DMS53 treated with DMSO at 0.1 percent for 48 hours (cell line): ENCODE data around the gene FRAS1.
A peak's percentile ranks its signal among the peaks of the same experiment; 100 is the strongest.
"Not testable (repeated sequence)": the region's sequence is repeated elsewhere in the genome, so short reads cannot be mapped to it uniquely, and the experiment has no call there.

ENCODE experiments used
- DNase-seq: peaks from one replicate; lab custom pipeline; 2025; ENCODE audit not compliant: unreplicated experiment; lab: John Stamatoyannopoulos, UW

FRAS1 gene

GRCh38 chr4:78533854-78534253, 476.7 kb downstream of the FRAS1 start:
- no peak for DNase-seq

- DNase-seq, result no peak
Observed at GRCh38 chr4:78534286-78534955, 477.3 kb downstream of the FRAS1 start.

DNA sequence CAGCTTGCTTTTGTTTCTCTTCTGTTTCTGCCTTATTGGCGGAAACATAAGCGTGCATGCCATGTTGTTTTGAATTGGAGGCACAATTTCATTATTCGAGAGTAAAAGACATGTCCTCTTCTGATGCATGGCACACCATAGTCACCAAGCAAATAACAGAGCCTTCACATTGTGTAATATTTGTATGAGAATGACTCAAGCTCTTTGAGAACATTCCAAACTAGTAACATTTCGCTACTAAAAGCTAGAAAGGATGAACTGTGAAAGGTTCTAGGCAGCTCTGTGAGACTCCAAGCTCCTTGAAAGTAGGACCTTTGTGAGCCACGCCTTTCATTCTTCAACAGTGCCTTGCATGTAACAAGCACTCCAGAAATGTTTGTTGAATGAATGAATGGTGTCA, 485.2 kb downstream of the FRAS1 start:
- no peak for DNase-seq

GRCh38 chr4:78543424-78544125, 486.5 kb downstream of the FRAS1 start:
- DNase-seq, result no peak

- DNase-seq, result no peak
Observed at GRCh38 chr4:78544678-78545077, 487.6 kb downstream of the FRAS1 start.

GRCh38 chr4:78545275-78546246, 488.4 kb downstream of the FRAS1 start:
- DNase-seq, result no peak

DNA sequence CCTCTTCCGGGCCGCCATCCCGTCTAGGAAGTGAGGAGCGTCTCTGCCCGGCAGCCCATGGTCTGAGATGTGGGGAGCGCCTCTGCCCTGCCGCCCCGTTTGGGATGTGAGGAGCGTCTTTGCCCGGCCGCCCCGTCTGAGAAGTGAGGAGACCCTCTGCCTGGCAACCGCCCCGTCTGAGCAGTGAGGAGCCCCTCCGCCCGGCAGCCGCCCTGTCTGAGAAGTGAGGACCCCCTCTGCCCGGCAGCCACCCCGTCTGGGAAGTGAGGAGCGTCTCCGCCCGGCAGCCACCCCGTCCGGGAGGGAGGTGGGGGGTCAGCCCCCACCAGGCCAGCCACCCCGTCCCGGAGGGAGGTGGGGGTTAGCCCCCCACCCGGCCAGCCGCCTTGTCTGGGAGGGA, 490.8 kb downstream of the FRAS1 start:
- not testable (repeated sequence) for DNase-seq

- not testable (repeated sequence) for DNase-seq
Observed at GRCh38 chr4:78548889-78549288, 491.8 kb downstream of the FRAS1 start.

GRCh38 chr4:78551420-78552351, 494.6 kb downstream of the FRAS1 start, which contains the start of gene ANXA3:
ANXA3 (plus strand) TSS chr4:78551770; CDS start chr4:78554474, 2,704 bp downstream.
- DNase-seq, result no peak

- peak; percentile 6 for DNase-seq
Observed at GRCh38 chr4:78552389-78553042, 495.4 kb downstream of the FRAS1 start.

DNA sequence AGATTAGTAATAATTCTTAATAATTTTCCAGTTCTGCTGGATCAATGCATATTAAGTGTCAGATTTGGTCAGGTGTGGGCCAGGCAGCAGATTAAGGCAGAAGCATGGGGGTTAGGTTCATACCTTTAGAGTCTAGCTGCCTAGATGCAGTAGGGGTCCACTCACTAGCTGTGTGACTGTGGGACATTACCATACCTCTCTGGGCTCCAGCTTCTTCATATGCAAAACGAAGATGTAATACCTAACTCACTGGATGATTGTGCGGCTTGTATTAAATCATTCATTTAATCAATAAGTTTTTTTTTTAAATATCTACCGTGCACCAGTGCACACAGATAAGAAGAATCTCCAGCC, 495.9 kb downstream of the FRAS1 start:
- no peak for DNase-seq

- no peak for DNase-seq
Observed at GRCh38 chr4:78553529-78554060, 496.5 kb downstream of the FRAS1 start.

DNA sequence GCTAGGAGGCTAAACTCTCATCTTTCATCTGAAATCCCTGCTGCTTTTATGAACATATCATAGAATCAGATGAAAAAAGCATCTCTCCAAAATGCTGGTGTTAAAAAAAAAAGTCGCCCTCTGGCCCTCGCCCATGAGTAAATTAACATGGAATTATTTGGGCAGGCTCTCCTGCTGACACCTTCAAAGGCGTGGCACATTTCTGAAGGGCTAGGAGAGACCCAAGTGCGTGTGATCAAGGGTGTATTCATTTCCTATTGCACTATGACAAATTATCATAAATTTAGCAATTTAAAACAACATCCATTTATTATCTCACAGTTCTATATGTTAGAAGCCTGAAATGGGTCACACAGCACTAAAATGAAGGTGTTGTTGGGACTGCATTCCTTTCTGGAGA, 499.5 kb downstream of the FRAS1 start:
- DNase-seq, result no peak

- DNase-seq, result no peak
Observed at GRCh38 chr4:78557841-78558240, 500.7 kb downstream of the FRAS1 start.

GRCh38 chr4:78558410-78558809, 501.3 kb downstream of the FRAS1 start:
- DNase-seq, result no peak

DNA sequence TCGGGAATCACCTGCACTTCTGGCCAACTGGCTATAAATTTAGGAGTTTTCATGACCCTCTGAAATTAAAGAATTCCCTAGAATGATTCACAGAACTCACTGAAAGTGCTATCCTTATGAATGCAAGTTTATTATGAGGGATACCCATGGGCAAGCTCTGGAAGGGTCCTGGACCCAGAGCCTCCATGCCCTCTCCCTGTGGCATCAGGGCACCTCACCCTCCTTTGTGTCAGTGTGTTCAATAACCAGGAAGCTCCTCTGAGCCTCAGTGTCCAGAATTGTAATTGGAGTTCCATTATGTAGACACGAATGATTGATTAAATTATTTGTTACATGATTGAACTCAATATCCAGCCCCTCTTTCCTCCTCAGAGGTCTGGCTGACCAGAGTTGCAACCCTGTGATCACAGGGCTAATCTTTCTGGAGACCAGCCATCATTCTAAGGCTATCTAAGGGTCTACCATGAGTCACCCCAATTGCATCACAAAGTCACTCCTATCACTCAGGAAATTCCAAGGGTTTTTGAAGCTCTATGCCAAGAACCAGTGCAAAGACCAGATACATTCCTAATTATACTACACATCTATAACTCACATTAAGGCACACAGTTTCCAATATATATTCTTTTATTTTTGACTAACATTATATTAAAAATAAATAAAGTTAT, 503.3 kb downstream of the FRAS1 start:
- DNase-seq, result no peak

DNA sequence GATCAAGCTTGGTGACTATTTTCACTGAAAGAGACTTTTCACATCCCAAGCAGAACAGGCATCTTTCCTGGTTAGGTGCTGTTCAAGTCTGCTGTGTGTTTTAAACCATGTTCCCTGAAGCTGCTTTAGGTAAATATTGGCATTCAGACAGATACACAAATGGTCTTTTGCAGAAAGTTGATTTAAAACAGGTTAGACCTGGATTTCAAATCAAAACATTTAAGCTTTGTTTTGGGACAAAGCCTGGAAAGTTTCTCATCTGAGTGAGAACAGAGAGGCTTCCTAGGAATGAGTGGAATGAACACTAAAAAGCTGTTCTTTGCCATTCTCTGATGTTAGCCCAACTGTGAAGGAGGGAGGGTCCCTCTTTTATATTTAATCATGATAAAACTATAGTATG, 504.6 kb downstream of the FRAS1 start:
- DNase-seq, result peak; percentile 26

DNA sequence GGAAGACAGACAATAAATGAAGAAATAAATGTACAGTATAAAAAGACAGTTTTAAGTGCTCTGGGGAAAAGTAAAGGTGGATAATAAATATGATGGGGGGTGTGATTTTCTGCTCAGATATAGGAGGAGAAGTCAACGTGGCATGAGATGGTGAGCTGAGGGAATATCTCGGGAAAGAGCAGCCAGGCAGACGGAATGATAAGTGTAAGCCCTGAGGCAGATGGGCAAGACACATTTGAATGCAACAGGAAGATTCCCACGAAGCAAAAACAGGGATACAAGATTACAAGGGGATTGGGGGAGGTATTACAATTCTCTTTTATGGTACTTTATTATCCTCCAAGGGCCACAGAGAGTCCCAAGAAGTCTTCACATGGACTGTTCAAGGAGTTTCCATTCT, 505.6 kb downstream of the FRAS1 start:
- DNase-seq, result no peak

DNA sequence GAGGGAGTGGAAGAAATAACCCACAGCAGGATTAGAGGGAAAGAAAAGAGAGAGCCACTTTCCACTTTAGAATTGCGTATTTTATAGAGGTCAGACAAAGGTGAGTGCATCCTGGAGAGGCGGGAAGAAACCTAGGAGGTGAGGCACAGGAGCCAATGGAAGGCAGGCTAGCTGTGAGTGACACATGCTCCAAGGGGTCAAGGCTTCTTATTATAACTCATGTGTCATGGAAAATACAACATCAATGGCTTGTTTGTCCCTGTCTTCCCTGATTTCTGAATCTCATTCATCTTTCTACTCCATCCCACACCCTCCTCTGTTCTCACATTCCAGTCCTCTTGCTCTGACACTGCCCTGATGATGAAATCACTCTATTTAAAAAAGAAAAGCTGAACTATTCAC, 508.8 kb downstream of the FRAS1 start:
- DNase-seq, result no peak
